Fibroblast of pulmonary artery (primary cell): ENCODE results near the gene PPP1R26.
"Not testable (repeated sequence)": the region's sequence is repeated elsewhere in the genome, so short reads cannot be mapped to it uniquely, and the experiment has no call there.

Experiments used
- DNase-seq: peaks from one replicate; pipeline ENCODE4 v3.0.0-alpha.2; 2010; ENCODE audit warnings: low read depth
- H3K4me3 ChIP-seq: replicated peaks from 2 replicates; pipeline ENCODE4 v1.5.1; 2011; ENCODE audit warnings: low read depth, mild to moderate bottlenecking, control low read depth, low read length, moderate library complexity
- TF ChIP-seq, protein P1 (sequence below): IDR thresholded peaks from 2 replicates; pipeline ENCODE4 v1.5.1; 2011; ENCODE audit warnings: mild to moderate bottlenecking, control low read depth, low read length, inconsistent platforms; ENCODE audit errors: missing control alignments

PPP1R26 gene

DNA sequence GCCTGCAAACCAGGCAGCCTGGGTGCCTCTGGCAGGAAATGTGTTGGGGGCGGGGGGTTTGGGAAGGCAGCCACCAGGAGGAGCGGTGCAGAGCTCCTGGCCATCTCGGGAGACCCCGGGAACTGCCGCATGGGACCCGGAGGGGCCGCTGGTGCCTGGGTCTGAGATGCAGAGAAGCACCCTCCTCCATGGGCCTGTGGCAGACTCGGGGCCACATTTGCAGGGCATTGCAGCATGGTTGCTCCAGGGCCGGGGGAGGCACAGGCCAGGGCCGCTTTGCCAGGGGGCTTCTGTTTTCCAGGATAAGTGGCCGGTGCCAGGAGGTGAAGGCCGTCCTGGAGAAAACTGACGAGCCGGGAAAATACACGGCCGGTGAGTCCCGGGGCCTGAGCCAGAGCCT lies 43.3 kb downstream of the PPP1R26 start:
- TF ChIP-seq, protein P1, sequence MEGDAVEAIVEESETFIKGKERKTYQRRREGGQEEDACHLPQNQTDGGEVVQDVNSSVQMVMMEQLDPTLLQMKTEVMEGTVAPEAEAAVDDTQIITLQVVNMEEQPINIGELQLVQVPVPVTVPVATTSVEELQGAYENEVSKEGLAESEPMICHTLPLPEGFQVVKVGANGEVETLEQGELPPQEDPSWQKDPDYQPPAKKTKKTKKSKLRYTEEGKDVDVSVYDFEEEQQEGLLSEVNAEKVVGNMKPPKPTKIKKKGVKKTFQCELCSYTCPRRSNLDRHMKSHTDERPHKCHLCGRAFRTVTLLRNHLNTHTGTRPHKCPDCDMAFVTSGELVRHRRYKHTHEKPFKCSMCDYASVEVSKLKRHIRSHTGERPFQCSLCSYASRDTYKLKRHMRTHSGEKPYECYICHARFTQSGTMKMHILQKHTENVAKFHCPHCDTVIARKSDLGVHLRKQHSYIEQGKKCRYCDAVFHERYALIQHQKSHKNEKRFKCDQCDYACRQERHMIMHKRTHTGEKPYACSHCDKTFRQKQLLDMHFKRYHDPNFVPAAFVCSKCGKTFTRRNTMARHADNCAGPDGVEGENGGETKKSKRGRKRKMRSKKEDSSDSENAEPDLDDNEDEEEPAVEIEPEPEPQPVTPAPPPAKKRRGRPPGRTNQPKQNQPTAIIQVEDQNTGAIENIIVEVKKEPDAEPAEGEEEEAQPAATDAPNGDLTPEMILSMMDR, result no peak
- no peak for DNase-seq
- H3K4me3 ChIP-seq, result no peak overlapping the region

DNA sequence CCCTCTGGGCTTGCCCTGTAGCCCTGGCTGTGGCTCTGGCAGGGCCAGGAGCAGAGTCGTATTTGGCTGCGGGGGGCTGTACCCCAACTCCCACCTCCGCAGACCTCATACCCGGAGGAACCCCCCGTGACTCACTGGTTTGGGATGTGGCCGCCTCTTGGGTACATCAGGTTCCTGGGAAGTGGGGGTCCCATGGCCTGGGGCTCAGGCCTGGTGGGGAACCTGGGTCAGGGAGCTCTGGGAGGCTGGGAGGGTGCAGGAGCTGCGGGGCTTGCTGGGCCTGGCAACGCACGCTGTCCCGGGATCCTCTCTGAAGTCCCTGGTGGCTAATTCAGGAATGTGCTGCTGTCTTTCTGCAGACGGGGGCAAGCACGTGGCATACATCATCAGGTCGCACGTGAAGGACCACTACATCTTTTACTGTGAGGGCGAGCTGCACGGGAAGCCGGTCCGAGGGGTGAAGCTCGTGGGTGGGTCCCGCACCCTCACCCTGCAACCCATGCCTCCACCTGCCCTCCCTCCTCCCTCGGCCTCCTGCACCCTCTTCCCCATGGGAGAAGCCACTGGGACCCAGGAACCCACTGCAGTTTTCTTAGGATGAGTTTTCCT lies 44.0 kb downstream of the PPP1R26 start:
- H3K4me3 ChIP-seq, result no peak overlapping the region
- TF ChIP-seq, protein P1, result no peak
- no peak for DNase-seq

DNA sequence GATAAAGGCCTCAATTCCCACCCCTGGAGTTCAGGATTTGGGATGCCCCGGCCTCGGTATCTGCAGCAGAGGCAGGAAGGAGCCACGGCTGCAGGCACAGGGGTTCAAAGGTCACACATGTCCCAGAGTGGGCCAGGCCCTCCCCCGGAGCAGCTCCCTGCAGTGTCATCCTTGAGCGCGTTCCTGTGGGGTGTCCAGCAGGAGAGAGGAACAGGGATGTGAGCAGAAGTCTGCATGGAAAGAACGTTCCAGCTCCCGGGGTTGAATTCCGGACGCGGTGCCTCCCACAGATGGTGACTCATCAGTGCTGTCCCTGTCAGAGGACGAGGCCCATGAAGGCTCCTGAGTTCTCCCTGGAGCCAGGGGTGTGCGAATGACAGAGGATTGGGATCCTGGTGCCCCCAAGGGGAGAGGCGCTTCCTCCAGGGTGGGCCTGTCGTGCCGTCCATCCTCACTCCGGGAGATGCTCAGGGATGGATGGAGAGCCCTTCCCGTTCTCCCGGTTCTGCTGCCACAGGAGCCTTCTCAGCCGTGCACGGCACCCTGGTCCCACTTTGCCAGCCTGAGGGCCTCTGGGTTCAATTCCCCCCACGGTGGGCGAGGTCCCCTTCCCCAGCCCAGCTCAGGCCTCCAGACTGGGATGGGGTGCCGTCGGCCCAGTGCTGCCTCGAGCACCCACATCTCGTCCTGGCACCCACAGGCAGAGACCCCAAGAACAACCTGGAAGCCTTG lies 44.7 kb downstream of the PPP1R26 start:
- peak; percentile 47 for DNase-seq
- no peak overlapping the region for H3K4me3 ChIP-seq
- TF ChIP-seq, protein P1, result no peak

DNA sequence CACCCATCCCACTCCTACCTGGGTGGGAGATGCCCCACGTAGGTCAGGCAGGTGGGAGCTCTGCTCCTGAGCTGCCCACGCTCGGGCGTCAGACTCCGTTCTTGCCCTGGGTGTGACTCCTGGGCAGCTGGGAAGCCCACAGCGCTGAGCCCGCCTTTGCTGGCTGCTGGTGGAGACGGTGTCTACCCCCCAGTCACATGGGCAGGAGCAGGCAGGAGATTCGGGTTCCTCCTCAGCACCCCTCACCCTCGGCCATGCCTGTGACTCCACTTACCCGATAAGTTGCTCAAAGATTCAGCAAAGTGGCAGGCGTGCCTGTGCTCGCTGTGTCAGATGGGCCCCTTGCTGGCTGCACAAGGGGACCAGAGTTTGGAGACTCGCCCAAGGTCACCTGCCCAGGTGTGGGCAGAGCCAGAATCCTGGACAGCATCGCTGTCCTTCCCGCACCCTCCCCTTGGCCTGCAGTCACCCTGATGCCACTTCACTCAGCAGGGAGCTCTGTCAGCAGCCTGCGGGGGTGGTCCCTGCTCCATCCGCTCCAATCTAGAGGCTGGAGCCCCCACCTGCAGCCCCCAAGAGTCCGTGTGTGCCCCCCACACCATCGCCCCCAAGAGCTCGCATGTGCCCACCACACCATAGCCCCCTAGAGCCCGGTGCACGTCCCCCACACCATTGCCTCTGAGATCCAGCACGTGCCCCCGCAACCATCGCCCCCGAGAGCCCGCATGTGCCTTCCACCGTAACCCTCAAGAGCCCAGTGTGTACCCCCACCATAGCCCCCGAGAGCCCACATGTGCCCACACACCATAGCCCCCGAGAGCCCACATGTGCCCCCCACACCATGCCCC lies 45.9 kb downstream of the PPP1R26 start:
- DNase-seq, result no peak
- TF ChIP-seq, protein P1, result no peak
- no peak overlapping the region for H3K4me3 ChIP-seq

DNA sequence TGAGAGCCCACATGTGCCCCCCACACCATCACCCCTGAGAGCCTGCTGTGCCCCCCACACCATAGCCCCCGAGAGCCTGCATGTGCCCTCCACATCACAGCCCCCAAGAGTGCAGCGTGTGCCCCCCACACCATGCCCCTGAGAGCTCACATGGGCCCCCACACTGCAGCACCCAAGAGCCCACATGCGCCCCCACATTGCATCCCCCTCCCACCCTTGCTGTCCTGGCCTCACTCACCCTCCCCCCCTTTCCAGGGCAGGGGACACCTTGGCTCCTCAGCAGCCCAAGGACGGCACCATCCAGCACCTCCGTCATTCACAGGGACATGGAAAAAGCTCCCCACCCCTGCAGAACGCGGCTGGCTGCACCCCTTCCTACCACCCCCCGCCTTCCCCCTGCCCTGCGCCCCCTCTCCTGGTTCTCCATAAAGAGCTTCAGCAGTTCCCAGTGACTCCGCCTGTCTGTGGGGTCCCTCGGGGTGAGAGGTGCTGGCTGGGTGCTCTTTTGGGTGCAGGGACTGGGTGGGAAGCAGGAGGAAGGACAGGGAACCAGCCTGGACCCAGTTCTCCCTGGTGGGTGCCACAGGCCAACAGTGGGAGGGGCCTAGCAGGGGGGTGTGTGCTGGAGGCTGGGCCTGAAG lies 46.6 kb downstream of the PPP1R26 start:
- TF ChIP-seq, protein P1, result no peak

DNA sequence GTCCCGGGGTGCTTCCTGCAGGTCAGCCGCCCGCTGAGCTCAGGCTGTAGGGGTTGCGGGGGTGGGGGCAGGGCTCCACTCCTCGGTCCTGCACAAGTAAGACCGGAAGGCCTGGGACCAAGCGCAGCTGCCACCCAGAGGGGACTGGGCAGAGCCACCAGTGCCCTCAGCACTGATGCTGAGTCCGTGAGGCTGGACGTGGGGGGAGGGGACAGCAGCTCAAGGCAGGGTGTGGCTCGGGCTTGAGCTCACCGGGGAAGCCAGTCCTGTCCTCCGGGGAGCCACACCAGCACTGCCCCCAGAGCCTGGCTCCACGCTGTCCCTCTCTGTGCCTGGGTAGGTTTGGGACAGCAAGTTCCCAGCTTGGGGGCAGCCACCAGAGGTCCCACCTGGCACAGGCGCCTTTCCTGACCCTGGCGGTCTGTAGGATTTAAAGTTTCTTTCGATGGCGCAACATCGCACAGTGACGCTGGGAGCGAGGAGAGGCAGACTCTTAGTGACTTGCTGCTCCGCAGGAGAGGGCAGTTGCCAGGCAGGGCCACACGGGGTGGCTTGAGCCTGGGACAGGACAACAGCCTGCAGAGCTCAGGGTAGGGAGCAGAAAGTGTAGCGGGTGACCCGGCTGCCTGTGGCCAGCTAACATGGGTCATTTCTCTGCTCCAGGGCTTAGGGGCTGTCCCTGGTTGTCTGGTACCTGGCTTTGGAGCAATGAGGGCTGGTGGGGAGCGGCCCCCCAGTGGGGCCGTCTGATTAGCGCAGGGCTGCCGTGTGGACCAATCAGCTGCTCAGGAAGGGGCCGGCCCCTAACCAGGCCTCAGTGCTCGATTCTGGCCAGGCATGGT lies 47.4 kb downstream of the PPP1R26 start:
- no peak for DNase-seq
- H3K4me3 ChIP-seq, result no peak overlapping the region
- TF ChIP-seq, protein P1, result no peak

More for the DNA sequence above, 46.6 kb downstream of the PPP1R26 start:
- no peak for DNase-seq
- no peak overlapping the region for H3K4me3 ChIP-seq

DNA sequence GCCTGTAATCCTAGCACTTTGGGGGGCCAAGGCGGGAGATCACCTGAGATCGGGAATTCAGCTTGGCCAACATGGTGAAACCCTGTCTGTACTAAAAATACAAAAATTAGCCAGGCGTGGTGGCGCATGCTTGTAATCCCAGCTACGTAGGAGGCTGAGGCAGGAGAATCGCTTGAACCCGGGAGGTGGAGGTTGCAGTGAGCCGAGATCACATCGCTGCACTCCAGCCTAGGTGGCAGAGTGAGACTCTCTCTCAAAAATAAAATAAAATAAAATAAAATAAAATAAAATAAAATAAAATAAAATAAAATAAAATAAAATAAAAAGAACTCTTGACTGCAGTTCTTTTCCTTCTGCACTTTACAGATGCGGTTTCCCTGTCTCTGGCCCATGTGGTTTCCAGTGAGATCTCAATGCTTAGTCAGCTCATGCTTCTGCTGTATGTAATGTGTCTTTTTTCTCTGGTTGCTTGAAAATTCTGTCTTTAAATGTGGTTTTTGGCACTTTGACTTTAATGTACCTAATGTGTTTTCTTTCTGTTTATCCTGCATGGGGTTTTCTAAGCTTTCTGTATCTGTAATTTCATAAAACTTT lies 49.4 kb downstream of the PPP1R26 start:
- not testable (repeated sequence) for DNase-seq, H3K4me3 ChIP-seq
